Stimulated activated CD8-positive, alpha-beta memory T cell treated with anti-CD3 and anti-CD28 coated beads, Interleukin-12 subunit alpha, Interleukin-12 subunit beta, amount 100 ng/mL, for 24 hours (primary cell): ENCODE measurements around the gene CHRM4.

ENCODE experiments used
- DNase-seq: peaks from one replicate; pipeline ENCODE4 v3.0.0-alpha.2; 2020; ENCODE audit errors: extremely low read depth

The CHRM4 gene

DNA sequence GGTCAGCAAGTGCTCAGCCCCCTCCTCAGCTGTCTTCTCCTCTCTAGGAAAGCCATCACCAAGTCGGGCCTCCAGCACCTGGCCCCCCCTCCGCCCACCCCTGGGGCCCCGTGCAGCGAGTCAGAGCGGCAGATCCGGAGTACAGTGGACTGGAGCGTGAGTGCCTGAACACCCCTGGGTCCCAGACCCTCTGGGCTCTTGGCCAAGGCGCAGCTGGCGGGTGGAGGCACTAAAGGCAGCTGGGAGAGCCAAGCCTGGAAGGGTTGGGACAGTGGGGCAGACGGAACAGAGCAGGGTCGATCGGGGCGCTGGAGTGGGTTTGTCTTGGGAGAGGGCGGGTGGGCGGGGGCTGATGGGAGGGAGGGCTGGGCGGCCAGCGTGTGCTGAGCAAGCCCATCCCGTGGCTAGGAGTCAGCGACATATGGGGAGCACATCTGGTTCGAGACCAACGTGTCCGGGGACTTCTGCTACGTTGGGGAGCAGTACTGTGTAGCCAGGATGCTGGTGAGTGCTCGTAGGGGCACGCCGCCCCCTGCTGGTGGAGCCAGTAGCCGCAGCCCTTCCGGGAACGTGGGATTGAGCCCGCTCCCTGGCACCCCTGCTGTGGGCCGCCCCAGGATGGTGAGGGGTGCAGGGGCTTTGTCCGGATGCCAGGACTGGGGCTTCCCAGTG lies 24.2 kb downstream of the CHRM4 start:
- DNase-seq: no peak

DNA sequence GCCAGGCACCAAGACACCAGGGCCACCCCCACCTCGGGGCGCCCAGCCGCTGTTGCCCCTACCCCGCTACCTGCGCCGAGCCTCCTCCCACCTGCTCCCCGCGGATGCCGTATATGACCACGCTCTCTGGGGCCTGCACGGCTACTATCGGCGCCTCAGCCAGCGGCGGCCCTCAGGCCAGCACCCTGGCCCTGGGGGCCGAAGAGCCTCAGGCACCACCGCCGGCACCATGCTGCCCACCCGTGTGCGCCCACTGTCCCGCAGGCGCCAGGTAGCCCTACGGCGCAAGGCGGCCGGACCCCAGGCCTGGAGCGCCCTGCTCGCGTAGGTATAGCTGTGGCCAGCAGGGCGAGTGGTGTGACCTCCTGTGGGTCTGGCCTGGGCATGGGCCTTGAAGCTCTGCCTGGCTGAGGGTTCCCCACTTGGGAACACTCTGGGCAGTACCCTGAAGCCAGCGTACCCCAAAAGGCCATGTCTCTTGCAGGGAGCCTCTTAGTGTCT lies 24.9 kb downstream of the CHRM4 start:
- no peak for DNase-seq

DNA sequence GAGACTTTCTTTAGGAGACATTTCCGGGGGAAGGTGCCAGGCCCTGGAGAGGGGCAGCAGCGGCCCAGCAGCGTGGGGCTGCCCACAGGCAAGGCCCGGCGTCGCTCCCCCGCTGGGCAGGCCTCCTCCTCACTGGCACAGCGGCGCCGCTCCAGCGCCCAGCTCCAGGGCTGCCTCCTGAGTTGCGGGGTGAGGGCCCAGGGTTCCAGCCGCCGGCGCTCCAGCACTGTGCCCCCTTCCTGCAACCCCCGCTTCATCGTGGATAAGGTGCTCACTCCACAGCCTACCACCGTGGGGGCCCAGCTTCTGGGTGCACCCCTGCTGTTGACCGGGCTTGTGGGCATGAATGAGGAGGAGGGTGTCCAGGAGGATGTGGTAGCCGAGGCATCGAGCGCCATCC lies 25.3 kb downstream of the CHRM4 start:
- DNase-seq: no peak

DNA sequence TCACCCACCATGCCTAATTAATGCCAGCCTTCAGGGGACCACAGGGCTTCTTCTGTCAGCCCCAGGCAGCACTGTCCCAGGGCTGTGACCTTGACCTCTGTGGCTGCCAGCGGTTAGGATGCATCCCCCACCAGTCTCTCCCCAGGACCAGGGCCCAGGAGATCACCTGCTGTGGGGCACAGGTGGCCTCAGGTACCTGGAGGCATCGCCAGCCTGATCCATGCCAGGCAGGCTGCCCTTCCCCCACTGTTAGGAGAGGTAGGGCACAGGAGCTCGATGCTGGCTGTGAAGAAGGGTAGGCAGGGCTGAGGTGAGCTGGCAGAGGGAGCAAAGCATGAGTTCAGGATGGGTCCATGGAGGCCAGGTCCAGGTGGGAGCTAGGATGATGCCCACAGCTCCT lies 26.8 kb downstream of the CHRM4 start:
- DNase-seq: no peak

DNA sequence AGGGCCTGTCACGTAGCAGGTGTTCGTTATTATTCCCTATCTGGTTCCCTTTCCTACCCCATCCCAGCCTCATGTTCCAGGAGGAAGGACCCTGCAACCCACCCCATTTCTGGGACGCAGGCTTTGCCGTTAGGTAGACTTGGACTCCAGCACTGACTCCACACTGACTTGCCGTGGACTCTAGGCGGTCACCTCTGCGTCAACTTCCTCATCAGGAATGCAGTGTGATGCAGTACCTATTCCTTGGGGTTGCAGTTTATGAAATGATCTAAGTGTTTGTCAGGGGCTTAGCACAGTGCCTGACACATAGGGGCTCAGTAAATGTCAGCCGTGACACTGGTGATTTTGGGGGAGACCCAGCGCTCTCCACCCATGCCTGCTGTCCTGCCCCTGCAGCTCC lies 27.5 kb downstream of the CHRM4 start:
- no peak for DNase-seq

DNA sequence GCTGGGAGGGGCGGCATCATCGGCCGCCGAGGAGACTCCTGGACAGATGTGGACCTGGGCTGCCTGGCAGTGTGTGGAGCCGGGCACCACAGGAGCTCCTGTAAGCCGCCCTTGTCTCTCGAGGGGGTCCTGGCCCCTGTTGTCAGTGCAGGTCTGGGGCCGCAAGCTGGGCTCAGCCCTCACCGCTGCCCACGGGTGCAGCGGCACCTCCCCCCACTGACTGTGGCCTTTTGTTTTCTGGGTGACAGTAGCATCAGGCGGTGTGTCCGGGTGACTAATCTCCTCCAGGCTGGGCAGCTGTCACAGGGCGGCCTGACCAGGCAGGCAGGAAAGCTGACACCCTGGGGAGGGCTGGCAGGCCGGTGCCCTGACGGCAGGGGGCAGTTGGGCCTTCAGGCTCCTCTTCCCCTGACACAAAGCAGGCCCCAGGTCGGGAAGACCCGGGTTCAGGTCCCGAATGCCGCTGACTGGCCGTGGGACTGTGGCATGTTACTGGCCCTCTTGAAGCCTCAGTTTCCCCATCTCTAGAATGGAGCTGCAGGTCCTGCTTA lies 28.0 kb downstream of the CHRM4 start:
- DNase-seq: no peak

DNA sequence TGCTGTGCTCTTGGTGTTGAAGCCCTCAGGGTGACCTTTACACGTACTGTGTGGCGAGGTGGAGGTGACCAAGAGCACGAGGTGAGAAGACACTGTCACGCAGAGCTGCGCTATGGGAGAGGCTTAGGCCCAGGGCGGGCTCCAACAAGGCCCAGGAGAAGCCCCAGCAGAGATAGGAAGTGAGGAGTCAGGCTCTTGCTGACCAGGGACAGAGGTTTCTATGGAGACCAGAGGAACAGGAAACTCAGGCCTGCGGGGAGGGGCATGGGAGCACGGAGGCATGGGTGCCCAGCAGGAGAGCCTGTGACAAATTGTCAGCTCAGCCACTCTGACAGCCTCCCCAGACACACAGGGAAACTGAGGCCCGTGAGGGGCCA lies 28.6 kb downstream of the CHRM4 start:
- DNase-seq: no peak

DNA sequence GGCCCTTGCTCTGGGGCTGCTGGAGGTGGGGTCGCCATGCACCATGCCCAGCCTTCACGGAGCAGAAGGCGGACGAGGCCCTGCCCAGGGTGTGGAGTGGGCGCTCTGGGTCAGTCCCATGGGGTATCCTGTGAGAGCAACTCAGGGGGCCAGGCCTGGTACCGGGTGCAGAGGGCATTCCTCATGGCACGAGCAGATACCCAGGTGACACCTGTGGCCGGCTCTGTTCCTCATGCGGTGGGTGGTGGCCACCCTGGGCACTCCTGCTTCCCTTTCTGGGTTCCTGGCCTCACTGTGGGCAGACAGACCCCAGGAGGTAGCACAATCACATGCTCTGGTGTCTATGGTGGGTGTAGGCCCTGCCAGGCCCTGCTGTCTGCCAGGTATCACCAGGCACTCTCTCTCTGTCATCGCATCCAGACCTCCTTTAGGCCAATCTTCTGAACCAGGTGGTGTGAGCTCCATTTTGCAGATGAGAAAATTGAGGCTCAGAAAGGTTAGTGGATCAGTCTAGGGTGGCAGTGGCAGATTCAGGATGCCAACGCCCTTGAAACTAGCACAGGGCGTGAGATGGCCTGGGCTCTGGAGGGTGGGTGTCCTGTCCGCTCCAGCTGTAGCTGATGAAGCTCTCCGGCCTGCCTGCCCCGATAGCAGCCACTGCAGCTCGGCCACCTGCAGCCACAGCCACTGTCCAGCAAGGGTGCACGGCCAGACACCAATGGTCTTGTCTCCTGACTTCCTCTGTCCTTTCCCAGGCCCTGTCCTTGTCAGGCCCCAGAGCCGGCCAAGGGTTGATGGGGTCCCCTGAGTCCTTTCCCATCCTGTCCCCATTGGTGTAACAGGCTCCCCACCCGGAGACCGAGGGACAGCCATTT lies 29.2 kb downstream of the CHRM4 start:
- DNase-seq: no peak

DNA sequence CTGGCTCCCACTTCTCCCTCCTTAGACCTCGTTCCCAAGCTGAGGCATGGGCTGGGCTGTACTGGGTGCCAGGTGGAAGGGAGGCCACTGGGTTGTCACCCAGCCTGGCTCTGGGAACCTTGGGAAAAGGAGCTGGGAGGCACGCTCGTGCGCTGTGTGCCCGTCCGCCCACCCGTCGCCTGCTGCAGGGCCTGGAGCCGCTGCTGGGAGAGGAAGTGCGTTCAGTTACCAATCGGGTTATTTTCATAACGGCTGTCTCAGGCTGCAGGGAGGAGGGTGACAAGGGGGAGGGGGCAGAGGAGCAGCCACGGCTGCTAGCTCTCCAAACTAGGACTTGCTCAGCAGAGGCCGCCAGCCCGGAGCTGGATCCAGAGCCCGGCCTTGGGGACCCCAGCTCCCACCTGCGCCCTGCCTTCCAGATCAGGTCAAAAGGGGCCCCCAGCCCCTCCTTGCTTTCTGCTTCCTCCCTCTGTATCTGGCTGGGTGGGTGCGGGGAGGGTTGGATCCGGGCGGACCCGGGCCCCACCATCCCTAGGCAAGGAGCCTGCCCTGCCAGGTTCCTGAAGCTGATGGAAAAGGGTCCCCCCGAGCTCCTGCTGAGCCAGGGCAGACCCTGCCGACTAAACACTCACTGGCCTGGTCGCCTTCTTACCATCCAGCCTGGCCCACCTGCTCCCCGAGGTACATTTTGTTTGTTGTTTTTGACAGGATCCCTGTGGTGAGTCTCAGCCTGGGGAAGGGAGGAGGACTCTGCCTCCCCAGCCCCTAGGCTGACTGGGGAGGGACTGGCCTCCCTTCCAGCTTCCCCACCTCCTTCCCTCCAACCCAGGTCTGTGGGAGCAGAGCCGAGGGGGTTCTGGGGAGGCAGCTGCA lies 30.1 kb downstream of the CHRM4 start:
- DNase-seq: no peak

DNA sequence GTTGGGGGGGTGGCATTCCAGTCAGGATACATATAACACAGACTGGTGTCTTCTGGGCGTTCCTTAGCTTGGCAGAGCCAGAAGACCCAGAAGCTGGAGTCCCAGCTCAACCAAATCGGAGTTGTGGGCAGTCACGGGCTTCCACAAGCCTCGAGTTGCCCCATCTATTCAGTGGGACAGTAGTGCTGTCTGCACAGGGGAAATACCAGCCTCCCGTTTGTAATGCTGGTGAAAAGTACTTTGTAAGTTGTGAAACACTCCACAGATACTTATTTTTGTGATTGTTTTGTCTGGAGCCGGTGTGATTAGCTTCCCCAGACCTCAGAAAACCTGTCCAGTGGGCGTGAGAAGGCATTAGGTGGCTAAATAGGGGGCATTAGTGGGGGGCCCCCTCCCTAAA lies 30.7 kb downstream of the CHRM4 start:
- DNase-seq: no peak

DNA sequence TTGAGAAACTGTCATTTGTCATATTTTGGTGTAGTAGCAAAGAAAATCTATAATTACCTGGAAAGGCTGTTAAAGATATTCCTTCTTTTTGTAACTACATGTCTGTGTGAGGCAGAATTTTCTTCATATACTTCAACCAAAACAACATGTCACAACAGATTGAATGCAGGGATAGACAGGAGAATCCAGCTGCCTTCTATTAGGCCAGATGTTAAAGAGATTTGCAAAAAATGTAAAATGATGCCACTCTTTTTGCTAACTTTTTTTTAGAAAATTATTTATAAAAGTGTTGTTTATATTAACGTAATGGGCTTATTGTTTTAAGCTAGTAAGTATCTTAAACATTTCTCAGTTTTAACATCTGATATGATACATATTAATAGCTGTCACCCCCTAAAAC lies 31.6 kb downstream of the CHRM4 start:
- no peak for DNase-seq

DNA sequence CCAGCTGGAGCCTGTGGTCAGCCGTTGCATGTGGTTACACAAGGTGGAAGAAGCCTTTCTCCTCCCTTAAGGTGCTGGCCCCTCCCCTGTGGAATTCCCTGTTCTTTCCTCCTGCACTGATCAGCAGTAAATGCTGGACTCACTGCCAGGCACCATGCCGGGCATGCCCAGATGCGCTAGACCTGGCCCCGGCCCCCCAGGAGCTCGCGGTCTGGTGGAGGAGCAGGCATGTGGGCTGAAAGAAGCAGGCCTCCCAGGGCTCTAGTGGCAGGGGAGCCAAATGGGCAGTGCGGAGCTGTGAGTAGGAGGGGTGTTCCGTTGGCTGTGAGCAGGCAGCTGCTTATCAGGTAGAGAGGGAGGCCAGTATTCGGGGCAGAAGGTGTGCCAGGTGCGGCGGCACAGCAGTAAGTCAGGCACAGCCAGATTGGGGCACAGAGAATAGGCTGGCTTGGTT lies 34.1 kb downstream of the CHRM4 start:
- no peak for DNase-seq

DNA sequence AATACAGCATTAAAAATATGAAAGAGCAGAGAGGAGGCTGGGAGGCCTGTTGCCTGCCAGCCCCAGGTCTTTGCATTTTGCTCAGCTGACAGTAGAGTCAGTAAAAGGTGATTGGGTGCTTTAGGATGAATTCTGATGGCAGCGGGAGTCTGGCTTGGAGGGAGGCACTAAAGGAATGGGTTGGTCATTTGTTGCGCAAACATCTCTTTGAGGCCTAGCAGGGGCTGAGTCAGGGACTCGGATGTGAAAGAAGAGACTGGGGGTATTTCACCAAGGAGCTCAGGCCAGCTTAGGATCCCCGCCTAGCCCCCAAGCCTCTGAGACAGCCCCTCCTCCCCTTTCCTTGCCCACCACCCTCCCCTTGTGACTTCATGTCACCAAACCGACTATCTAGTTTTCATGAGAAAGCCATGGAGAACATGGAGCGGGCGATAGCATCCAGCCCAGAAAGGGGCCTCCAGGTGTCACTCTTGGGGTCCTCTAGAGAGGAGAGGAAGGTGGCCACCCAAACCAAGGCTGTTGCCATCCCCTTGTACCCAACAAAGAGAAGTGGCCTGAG lies 34.6 kb downstream of the CHRM4 start:
- DNase-seq: no peak

DNA sequence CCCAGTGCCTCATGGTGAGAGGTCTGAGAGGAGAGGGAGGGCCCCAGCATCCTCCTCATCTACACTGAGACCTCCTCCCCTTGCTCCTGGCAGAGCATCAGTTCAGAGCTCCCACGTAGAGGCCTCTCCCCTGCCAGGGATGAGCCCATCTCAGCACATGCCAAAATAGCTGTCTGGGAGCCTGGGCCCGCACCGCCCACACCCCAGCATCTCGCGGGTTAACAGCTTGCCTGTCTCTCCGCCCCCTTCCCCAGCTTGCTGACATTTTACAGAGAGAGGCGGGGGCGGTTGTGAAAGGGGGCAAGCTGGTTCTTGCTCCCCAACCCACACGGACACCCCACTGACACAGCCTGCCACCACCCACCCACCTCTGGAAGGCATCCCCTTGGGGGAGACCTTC lies 37.9 kb downstream of the CHRM4 start:
- DNase-seq: no peak

DNA sequence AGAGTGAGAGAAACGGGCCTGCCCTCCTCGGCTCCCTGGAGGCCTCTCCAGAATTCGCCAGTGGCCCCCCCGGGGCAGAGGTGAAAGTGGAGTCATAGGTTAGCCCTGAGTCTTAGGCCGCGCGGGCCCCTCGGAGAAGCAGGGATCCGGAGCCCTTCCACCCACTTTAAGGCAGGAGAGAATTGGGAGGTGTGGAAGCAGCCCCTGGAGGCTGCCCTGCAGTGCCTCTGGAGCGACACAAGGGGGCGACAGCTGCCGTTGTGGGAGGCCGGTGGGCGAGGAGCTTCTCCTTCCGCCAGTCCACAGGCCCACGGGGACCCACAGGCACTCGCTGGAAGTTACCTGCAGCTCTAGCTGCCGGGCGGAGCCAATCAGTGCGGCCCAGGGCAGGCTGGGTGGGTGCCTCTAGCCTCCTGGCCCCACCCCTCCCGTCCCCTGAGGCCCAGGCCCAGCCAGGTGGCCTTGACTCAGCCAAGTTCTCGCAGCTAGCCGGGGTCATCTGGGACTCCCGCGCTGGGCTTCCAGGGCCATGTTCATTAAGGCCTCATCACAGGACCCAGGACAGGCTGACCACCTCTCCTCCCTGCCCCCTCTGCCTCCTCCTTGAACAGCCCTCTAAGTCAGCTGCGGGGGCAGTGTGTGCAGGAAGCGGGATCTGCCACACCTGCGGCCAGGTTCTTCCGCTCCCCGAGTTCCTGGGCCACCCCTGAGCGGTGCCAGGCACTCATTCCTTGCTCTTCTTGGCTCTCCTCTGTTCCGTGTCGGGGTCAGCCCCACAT lies 39.3 kb downstream of the CHRM4 start:
- no peak for DNase-seq

DNA sequence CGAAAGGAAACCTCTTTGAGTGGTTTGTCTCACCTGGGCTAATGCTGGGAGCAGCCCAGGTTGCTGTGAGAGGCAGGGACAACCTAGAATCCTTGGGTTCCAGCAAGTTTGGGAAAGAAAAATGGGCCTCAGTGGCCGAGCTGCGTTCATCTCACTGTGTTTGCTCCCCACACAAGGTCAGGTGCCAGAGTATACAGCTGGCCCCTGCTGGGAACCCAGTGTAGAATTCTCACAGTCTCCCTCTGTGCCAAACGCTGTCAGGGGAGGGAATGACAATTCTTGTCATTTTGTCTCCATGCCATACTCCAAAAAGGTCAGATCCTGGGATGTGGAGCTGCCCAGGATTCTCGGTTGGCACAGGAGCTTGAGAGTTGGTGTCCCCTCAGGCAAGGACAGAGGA lies 40.0 kb downstream of the CHRM4 start:
- no peak for DNase-seq

DNA sequence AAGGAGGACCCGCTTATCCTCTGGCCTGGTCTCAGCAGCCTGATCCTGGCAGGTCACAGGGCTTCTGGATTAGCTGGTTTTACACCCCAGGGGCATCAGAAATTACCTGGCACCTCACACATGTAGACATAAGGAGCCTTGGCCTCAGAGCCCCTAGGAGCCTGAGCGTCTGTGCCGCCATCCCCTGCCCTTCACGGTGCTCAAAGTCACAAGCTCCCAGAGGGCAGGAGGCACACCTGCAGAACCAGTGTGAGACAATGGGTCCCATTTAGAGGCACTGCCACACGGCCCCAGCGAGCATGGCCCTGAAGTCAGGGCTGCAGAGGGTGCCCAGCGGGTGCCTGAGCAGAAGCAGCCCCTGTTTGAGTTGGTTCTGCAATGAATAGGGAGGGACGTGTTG lies 40.4 kb downstream of the CHRM4 start:
- no peak for DNase-seq

DNA sequence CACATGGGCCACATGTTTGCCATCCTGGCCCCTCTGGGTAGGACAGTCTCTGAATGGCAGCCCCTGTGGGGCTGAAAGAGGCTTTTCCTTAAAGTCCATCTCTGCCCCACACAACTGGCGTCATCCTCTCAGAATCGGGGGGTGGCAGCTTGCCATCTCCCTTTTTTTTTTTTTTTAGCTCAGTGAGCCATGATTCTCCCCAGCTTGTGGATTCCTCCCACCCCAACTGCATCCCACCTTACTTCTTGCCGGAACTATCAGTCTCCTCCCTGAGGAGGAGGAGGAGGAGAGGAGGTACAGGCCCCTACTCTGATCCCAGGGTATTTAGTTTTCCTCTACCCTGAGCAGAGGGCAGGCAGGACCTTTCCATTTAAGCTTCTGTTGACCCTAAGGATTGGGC lies 40.9 kb downstream of the CHRM4 start:
- no peak for DNase-seq

DNA sequence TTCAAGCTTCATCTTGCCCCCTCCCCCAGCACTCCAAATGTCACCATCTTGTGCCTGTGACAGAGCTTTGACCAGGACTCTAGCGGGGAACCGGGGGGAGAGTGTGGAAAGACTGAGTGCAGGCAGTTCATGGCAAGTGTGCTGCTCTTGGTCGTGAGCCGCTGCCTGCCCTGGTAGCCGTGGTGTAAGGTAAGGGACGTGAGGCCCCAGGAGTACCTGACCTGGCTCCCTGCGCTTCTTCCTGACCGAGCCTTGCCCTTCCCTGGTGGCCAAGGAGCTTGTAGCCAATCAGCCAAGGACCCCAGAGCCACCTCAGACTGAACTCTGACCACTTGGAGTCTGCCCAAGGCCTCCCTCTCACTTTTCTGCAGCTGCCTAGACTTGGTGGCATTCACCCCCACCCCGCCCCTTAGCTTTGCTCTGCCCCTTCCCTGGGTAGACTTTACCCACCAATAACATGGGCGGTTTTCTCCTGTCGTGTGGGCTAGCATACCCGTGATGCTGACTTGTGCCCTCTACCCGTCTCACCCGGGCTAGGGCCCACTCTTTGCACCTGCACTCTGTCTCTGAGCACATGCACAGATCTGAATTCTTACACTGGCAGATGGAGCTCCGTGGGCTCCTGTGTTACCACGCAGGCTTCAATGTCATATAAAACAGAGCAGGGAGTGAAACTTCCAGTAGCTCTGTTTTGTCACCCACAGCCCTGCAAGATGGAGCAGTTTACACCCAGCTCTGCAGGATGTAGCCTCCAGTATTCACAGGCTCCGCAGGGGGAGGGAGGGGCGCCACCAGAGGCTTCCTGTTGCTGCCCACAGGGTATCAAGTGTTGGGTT lies 42.8 kb downstream of the CHRM4 start:
- DNase-seq: no peak
